HG03159 (cell line): ENCODE measurements around the gene DTWD2.

Source experiments
- ATAC-seq: cut with Tn5 transposase; IDR thresholded peaks from one replicate; pipeline ENCODE4 v1.9.1; 2021; ENCODE audit warnings: mild to moderate bottlenecking, moderate library complexity; ENCODE audit not compliant: unreplicated experiment

Gene DTWD2

GRCh38 chr5:118789366-118789765 is 199.0 kb downstream of the DTWD2 start:
- no peak for ATAC-seq

- no peak for ATAC-seq
These were observed 200.0 kb downstream of the DTWD2 start for GRCh38 chr5:118788351-118788750.
